ENCODE data around the gene INTS2.

The INTS2 gene

DNA sequence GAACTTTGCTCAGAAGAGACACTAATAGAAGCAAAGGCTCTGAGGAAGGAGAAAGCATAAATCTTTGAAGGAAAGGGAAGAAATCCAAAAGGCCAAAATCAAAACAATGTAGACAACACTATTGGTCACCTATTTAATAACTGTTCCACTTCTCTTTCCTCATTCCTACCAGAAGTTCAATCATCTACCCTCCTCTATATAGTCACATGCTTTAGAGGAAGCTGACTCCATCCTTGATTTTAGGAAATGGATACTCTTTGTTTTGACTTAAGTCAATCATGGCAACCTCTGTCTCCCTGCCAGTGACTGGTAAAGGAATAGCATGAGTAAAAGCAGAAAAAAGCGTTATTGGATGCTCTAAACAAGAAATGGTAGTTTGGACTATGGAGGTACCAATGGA is 71.7 kb downstream of the INTS2 start:
- H3K4me3 Mint-ChIP-seq = no peak overlapping the region
- H3K4me1 Mint-ChIP-seq (ENCODE audit: low read depth) = peaks cover 9% of the 10 kb centered on the region
- intact Hi-C loops (cut with micrococcal nuclease) = no loop called here
- no peaks in the 10 kb centered on the region for H3K36me3 Mint-ChIP-seq (ENCODE audit: low read depth)
- H3K27me3 Mint-ChIP-seq = no peaks in the 10 kb centered on the region
- H3K27ac Mint-ChIP-seq = no peak overlapping the region
- H3K9me3 Mint-ChIP-seq = no peaks in the 10 kb centered on the region

GRCh38 chr17:61852857-61853256 is 74.9 kb downstream of the INTS2 start:
- H3K9me3 Mint-ChIP-seq = no peaks in the 10 kb centered on the region
- peaks cover 14% of the 10 kb centered on the region for H3K4me1 Mint-ChIP-seq (ENCODE audit: low read depth)
- intact Hi-C loops (cut with micrococcal nuclease) = no loop called here
- no peak overlapping the region for H3K27ac Mint-ChIP-seq
- no peaks in the 10 kb centered on the region for H3K27me3 Mint-ChIP-seq
- no peaks in the 10 kb centered on the region for H3K36me3 Mint-ChIP-seq (ENCODE audit: low read depth)
- H3K4me3 Mint-ChIP-seq = no peak overlapping the region

DNA sequence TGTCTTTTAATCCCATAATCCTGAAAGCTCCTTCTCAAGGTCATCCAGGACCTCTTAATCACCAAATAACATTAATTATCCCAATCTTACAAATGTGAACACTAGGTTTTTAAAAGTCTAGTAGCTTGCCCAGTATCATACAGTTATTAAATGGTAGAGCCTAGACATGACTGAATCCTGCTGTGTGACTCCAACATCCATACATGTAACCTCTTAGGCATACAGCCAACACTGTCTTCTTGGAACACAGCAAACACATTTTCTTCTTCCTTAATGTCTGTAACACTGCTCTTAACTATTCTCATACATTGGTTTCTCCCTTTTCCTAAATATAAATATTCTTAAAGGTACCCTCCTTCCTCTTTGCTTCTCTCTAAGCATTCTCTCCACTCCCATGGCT is 78.1 kb downstream of the INTS2 start:
- Mint-ChIP-seq H3K27ac (no peak overlapping the region), H3K27me3 (no peaks in the 10 kb centered on the region), H3K9me3 (no peaks in the 10 kb centered on the region), H3K4me1 (ENCODE audit: low read depth) (peaks cover 4% of the 10 kb centered on the region), H3K4me3 (no peak overlapping the region), H3K36me3 (ENCODE audit: low read depth) (no peaks in the 10 kb centered on the region)
- intact Hi-C loops (cut with micrococcal nuclease) = no loop called here

- Mint-ChIP-seq H3K9me3 (no peaks in the 10 kb centered on the region), H3K4me3 (no peak overlapping the region), H3K4me1 (ENCODE audit: low read depth) (peaks cover 4% of the 10 kb centered on the region), H3K27me3 (no peaks in the 10 kb centered on the region), H3K27ac (no peak overlapping the region), H3K36me3 (ENCODE audit: low read depth) (no peaks in the 10 kb centered on the region)
- intact Hi-C loops (cut with micrococcal nuclease) = no loop called here
These were observed 78.9 kb downstream of the INTS2 start for GRCh38 chr17:61848896-61849295.

DNA sequence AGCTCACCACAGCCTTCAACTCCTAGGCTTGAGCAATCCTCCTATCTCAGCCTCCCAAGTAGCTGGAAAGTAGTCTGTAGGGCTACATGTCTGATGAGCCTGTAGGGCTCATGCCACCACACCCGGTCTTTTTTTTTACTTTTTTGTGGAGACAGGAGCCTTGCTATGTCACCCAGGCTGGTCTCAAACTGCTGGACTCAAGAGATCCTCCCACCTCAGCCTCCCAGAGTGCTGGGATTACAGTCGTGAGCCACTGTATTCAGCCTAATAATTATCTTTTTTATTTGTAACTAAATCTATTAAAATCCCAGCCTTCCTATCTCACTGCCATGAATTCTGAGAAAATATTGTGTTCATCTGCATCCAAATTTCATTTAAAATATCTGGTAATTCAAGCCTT is 79.5 kb downstream of the INTS2 start:
- intact Hi-C loops (cut with micrococcal nuclease) = no loop called here
- peaks cover 4% of the 10 kb centered on the region for H3K4me1 Mint-ChIP-seq (ENCODE audit: low read depth)
- H3K9me3 Mint-ChIP-seq = no peaks in the 10 kb centered on the region
- no peaks in the 10 kb centered on the region for H3K27me3 Mint-ChIP-seq
- H3K36me3 Mint-ChIP-seq (ENCODE audit: low read depth) = no peaks in the 10 kb centered on the region
- no peak overlapping the region for H3K4me3 Mint-ChIP-seq
- no peak overlapping the region for H3K27ac Mint-ChIP-seq

- Mint-ChIP-seq H3K4me3 (no peak overlapping the region), H3K9me3 (no peaks in the 10 kb centered on the region), H3K36me3 (ENCODE audit: low read depth) (no peaks in the 10 kb centered on the region), H3K27me3 (no peaks in the 10 kb centered on the region), H3K4me1 (ENCODE audit: low read depth) (peaks cover 4% of the 10 kb centered on the region), H3K27ac (no peak overlapping the region)
- intact Hi-C loops (cut with micrococcal nuclease) = no loop called here
These were observed 80.1 kb downstream of the INTS2 start for GRCh38 chr17:61847659-61848058.

DNA sequence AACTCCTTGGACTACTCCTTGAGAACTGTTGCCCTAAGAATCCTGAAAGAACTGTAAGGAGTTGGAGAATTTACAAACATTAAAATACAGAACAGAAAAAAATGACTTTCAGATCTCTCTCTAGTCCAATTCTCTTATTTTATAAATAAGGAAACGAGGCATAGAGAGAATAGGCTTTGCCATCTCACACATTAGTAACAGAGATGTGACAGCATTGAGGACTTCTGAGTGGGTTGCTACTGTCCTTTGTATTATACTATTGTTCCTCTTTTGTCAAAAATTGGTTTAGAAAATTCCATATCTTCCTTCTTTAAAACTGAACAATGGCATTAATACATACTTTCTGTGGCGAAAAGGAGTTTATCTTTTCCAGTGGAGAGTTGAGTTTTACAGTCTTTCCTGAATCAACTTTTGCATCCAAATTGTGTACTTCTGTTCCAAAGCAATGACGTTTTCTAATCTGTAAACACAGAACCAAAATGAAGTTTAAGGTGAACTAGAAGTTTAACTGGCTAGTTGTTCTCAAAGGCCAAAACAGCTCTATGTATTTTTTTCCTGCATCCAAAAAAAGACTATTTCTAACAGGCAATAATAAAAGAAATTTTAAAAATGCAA is 80.9 kb downstream of the INTS2 start:
- Mint-ChIP-seq H3K36me3 (ENCODE audit: low read depth) (no peaks in the 10 kb centered on the region), H3K4me1 (ENCODE audit: low read depth) (peaks cover 4% of the 10 kb centered on the region), H3K27ac (peak overlapping the region; percentile 22), H3K4me3 (no peak overlapping the region), H3K9me3 (no peaks in the 10 kb centered on the region), H3K27me3 (no peaks in the 10 kb centered on the region)
- intact Hi-C loops (cut with micrococcal nuclease) = no loop called here

- Mint-ChIP-seq H3K27me3 (no peaks in the 10 kb centered on the region), H3K9me3 (no peaks in the 10 kb centered on the region), H3K4me3 (no peak overlapping the region), H3K36me3 (ENCODE audit: low read depth) (no peaks in the 10 kb centered on the region), H3K4me1 (ENCODE audit: low read depth) (peaks cover 4% of the 10 kb centered on the region), H3K27ac (no peak overlapping the region)
- intact Hi-C loops (cut with micrococcal nuclease) = no loop called here
These were observed 81.7 kb downstream of the INTS2 start for GRCh38 chr17:61846088-61846487.

DNA sequence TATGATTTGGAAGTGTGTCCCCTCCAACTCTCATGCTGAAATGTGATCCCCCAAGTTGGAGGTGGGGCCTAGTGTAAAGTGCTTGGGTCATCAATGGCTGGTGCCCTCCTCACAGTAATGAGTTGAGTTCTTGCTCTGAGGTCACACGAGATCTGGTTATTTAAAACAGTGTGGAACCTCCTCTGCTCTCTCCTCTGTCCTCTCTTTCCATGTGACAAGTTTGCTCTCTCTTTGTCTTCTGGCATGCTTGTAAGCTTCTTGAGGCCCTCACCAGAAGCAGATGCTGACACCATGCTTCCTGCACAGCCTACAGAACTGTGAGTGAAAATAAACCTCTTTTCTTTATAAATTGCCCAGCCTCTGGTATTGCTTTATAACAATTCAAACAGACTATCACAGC is 84.3 kb downstream of the INTS2 start:
- intact Hi-C loops (cut with micrococcal nuclease) = no loop called here
- H3K9me3 Mint-ChIP-seq = no peaks in the 10 kb centered on the region
- H3K4me1 Mint-ChIP-seq (ENCODE audit: low read depth) = no peaks in the 10 kb centered on the region
- no peak overlapping the region for H3K4me3 Mint-ChIP-seq
- no peaks in the 10 kb centered on the region for H3K36me3 Mint-ChIP-seq (ENCODE audit: low read depth)
- no peaks in the 10 kb centered on the region for H3K27me3 Mint-ChIP-seq
- no peak overlapping the region for H3K27ac Mint-ChIP-seq

- no peaks in the 10 kb centered on the region for H3K36me3 Mint-ChIP-seq (ENCODE audit: low read depth)
- no peak overlapping the region for H3K27ac Mint-ChIP-seq
- H3K4me1 Mint-ChIP-seq (ENCODE audit: low read depth) = no peaks in the 10 kb centered on the region
- no peaks in the 10 kb centered on the region for H3K27me3 Mint-ChIP-seq
- no peak overlapping the region for H3K4me3 Mint-ChIP-seq
- intact Hi-C loops (cut with micrococcal nuclease) = no loop called here
- no peaks in the 10 kb centered on the region for H3K9me3 Mint-ChIP-seq
These were observed 84.9 kb downstream of the INTS2 start for GRCh38 chr17:61842899-61843298.

GRCh38 chr17:61839300-61839786 is 88.4 kb downstream of the INTS2 start:
- Mint-ChIP-seq H3K9me3 (no peaks in the 10 kb centered on the region), H3K36me3 (ENCODE audit: low read depth) (no peaks in the 10 kb centered on the region), H3K4me3 (no peak overlapping the region), H3K4me1 (ENCODE audit: low read depth) (no peaks in the 10 kb centered on the region), H3K27ac (no peak overlapping the region), H3K27me3 (no peaks in the 10 kb centered on the region)
- intact Hi-C loops (cut with micrococcal nuclease) = no loop called here

DNA sequence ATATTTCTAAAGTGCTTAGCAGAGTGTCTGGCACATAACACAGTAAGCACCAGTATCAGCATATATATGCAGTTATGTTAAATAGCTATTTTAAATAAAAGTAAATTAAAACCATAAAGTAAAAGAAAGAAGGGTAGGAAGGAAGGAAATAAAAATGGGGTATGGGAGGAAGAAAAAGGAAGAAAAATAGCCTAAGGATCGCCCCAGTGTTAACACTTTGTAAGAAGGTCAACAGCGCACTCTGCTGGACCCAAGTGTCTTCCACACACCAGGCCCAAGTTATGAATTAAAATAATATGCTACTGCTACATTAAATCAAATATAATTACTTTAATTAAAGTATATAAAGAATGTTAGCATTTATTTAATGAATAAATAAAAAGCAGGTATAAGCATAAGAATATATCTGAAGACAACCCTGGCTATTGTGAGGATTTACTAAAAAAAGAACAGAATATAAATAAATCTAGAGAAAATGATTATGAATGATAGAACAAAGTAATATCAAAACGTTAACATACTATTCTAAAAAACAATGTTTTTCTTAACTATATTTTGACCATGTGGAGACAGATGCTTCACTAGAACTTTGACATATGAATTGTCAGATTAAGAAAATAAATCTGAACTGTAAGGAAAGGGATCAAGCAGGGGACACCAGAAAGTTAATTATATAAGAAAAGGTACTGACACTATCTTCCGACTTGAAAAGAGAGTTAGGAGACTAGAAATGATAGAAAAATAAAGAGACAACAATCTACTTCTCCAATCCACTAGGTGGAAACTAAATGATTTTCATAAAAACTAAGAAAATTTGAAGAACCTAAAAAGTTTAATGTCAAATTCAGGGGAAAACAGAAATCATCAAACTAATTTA is 90.4 kb downstream of the INTS2 start:
- no peaks in the 10 kb centered on the region for H3K27me3 Mint-ChIP-seq
- H3K4me1 Mint-ChIP-seq (ENCODE audit: low read depth) = no peaks in the 10 kb centered on the region
- no peak overlapping the region for H3K4me3 Mint-ChIP-seq
- H3K9me3 Mint-ChIP-seq = no peaks in the 10 kb centered on the region
- H3K27ac Mint-ChIP-seq = no peak overlapping the region
- H3K36me3 Mint-ChIP-seq (ENCODE audit: low read depth) = no peaks in the 10 kb centered on the region
- intact Hi-C loops (cut with micrococcal nuclease) = loop anchor here (1.0 to 2.0 kb wide), 3 partner anchors 201 to 425 kb away; no protein-coding TSS in a partner anchor

GRCh38 chr17:61836266-61837174 is 91.3 kb downstream of the INTS2 start:
- Mint-ChIP-seq H3K36me3 (ENCODE audit: low read depth) (no peaks in the 10 kb centered on the region), H3K4me1 (ENCODE audit: low read depth) (no peaks in the 10 kb centered on the region), H3K27ac (no peak overlapping the region), H3K27me3 (no peaks in the 10 kb centered on the region), H3K4me3 (no peak overlapping the region), H3K9me3 (no peaks in the 10 kb centered on the region)
- intact Hi-C loops (cut with micrococcal nuclease) = loop anchor here (1.0 to 2.0 kb wide), 3 partner anchors 200 to 424 kb away; no protein-coding TSS in a partner anchor

DNA sequence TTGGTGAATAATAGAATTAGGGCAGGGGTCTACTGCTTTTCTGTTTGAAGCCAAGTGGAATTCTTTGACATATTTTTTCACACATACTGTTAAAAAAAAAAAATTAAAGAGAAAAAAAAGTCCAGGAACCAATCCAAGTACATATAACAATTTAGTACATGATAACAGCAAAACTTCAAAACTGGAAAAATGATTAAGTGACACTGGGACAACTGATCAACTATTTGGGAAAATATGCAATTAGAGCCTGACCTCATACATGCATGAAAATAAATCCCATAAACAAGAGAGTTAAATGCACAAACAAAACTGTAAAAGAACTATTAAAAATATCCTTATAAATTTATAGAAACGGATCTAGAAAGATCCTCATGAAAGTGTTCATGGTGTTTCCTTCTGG is 92.2 kb downstream of the INTS2 start:
- no peak overlapping the region for H3K27ac Mint-ChIP-seq
- no peaks in the 10 kb centered on the region for H3K27me3 Mint-ChIP-seq
- no peaks in the 10 kb centered on the region for H3K4me1 Mint-ChIP-seq (ENCODE audit: low read depth)
- H3K9me3 Mint-ChIP-seq = no peaks in the 10 kb centered on the region
- intact Hi-C loops (cut with micrococcal nuclease) = loop anchor here (2.0 kb wide), 1 partner anchor 273 kb away; no protein-coding TSS in a partner anchor
- H3K36me3 Mint-ChIP-seq (ENCODE audit: low read depth) = no peaks in the 10 kb centered on the region
- H3K4me3 Mint-ChIP-seq = no peak overlapping the region
